Measurements from ENCODE around the gene NID2. TPM values are rescaled to one million over a fixed set of nuclear protein-coding genes. Genes with fewer than 3 reads are reported as not detected.

NID2 gene
- total RNA-seq, 5 donors from 2014 or later (not counting 1 experiment from before 2014, with no cell fraction given), result 0.38 to 1.1 (median 0.89) TPM

DNA sequence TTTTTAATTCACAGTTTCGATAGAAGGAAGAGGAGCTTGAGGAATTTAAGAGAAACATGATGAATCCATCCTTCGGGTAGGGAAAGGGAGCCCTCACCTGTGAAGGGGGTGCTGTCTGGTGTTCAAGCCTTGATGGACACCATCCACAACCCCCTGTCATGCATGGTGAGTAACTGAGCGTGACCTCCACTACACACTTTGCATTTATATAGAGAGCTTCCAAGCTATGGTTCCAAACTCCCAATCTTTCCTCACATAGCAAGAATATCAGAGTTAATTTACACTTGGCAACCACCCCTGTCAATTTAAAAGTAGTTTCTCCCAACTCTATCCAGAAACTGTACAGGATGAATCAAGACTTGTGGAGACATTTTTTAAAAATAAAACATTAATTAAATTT lies 13.1 kb upstream of the NID2 start:
- H3K9me3 ChIP-seq, result no peaks in the 10 kb centered on the region
- WGBS (ENCODE audit: insufficient coverage), result no CpG with 5 or more reads among the region's 3 CpGs
- H3K4me1 ChIP-seq (ENCODE audit: control insufficient read depth in 1 of 2, extremely low read depth in 1 of 2, insufficient read depth in 2 of 2, low read length in 2 of 2), result no peaks in the 10 kb centered on the region
- DNase-seq, result no peak
- H3K4me3 ChIP-seq (ENCODE audit: control insufficient read depth in 1 of 2, extremely low read depth in 1 of 2, low read length in 1 of 2), result no peak overlapping the region
- Mint-ChIP-seq H3K4me1 (no peaks in the 10 kb centered on the region), H3K27ac (no peak overlapping the region), H3K9me3 (peaks cover 3 to 11% (median 5%) of the 10 kb centered on the region in 3 donors), H3K4me3 (no peak overlapping the region), H3K36me3 (no peaks in the 10 kb centered on the region), H3K27me3 (peaks cover 9 to 19% of the 10 kb centered on the region in 2 donors)
- H3K27ac ChIP-seq (ENCODE audit: low read length), result no peak overlapping the region
- H3K36me3 ChIP-seq (ENCODE audit: control insufficient read depth in 2 of 2, extremely low read depth in 1 of 2, insufficient read depth in 1 of 2, low read length in 1 of 2), result no peaks in the 10 kb centered on the region
- no peaks in the 10 kb centered on the region for H3K27me3 ChIP-seq (replicated peaks in 1 of 2; ENCODE audit: control insufficient read depth in 2 of 2, extremely low read depth in 1 of 2, insufficient read depth in 2 of 2, low read length in 1 of 2)
- no peak for ATAC-seq (replicated peaks in 1 of 4)
- CTCF ChIA-PET, result no interaction called here
- POLR2A ChIA-PET, result no interaction called here

DNA sequence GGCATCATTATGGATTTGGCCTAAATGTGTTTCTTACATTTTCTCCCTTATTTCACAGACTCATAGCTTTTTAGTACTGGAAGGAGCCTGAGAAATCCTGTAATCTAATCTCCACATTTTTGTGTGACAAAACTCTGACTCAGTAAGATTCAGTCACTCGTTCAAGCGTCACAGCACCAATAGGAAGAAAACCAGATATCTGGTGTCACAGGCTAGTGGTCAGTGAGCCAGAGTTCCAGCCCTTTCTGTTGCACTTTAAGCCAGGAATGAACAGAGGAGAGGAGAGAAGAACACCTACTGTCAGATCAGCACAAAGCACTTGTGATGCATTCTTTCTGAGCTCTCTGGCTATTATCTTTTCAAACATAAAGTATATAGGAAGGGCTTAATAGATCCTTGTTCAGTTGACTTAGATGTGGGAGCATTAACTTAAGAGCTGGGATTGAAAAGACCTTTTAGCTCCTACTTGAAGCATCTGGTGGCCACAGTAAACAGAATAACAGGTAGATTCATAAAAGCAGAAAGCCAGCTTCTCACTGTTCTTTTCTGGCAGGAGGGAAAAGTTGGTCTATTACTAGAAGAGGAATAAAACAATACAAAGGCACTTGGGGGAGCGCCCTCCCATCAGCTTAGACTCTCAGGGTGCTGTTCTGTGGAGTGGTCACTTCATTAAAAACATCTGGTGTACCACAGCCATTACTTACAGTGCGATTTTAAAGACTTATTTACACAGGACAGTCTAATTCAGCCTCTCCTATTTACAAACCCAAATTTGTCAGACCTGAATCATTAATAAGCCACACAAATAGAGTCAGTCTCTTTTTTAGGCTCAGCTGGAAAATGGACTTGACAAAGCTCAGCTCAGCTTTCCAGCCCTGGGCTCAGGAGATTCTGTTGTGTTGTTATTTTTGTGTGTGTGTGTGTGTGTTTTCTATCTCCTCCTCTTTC lies 12.2 kb upstream of the NID2 start:
- no peak overlapping the region for H3K27ac Mint-ChIP-seq
- ChIA-PET CTCF (interaction anchor here in 1 of 2 donors (0.6 kb wide), 1 partner anchor 56 kb away, joined by 3 read pairs; no protein-coding TSS in a partner anchor), POLR2A (no interaction called here)
- H3K9me3 ChIP-seq, result no peaks in the 10 kb centered on the region
- H3K4me1 ChIP-seq (ENCODE audit: control insufficient read depth in 1 of 2, extremely low read depth in 1 of 2, insufficient read depth in 2 of 2, low read length in 2 of 2), result no peaks in the 10 kb centered on the region
- no peaks in the 10 kb centered on the region for H3K36me3 ChIP-seq (ENCODE audit: control insufficient read depth in 2 of 2, extremely low read depth in 1 of 2, insufficient read depth in 1 of 2, low read length in 1 of 2)
- no peaks in the 10 kb centered on the region for H3K4me1 Mint-ChIP-seq
- 100% methylated on average over 2 of the region's 4 CpGs for WGBS (ENCODE audit: insufficient coverage)
- no peak overlapping the region for H3K4me3 ChIP-seq (ENCODE audit: control insufficient read depth in 1 of 2, extremely low read depth in 1 of 2, low read length in 1 of 2)
- H3K27ac ChIP-seq (ENCODE audit: low read length), result no peak overlapping the region
- no peak for DNase-seq
- peaks cover 3 to 11% (median 5%) of the 10 kb centered on the region in 3 donors for H3K9me3 Mint-ChIP-seq
- ATAC-seq (replicated peaks in 1 of 4), result no peak
- H3K4me3 Mint-ChIP-seq, result no peak overlapping the region
- H3K27me3 Mint-ChIP-seq, result peaks cover 9 to 19% of the 10 kb centered on the region in 2 donors
- H3K27me3 ChIP-seq (replicated peaks in 1 of 2; ENCODE audit: control insufficient read depth in 2 of 2, extremely low read depth in 1 of 2, insufficient read depth in 2 of 2, low read length in 1 of 2), result no peaks in the 10 kb centered on the region
- no peaks in the 10 kb centered on the region for H3K36me3 Mint-ChIP-seq

DNA sequence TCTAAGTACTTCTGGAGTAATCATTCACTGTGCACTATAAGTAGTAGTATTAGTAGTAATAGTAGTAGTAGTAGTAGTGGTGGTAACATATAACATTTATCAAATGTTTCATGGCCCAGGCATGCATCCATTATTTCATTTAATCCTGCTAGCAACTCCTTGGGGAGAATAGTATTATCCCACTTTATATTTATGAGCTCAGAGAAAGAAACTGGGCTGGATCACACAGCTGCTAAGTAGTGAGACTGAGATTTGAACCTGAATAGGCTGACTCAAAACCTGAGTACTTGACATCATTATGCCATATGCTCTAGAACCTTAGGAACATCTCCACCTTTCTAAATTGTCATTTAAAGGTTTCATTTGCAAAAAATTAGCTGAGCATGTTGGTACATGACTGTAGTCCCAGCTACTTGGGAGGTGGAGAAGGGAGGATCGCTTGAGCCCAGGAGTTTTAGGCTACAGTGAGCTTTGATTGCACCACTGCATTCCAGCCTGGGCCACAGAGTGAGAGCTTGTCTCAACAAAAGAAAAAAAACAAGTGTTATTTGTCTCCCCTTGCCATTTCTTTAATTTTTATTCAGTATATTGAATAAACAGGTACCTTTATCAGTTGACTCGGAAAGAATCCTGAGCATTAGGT lies 11.4 kb upstream of the NID2 start:
- Histone ChIP-seq H3K36me3 (ENCODE audit: control insufficient read depth in 2 of 2, extremely low read depth in 1 of 2, insufficient read depth in 1 of 2, low read length in 1 of 2) (no peaks in the 10 kb centered on the region), H3K27me3 (replicated peaks in 1 of 2; ENCODE audit: control insufficient read depth in 2 of 2, extremely low read depth in 1 of 2, insufficient read depth in 2 of 2, low read length in 1 of 2) (peaks cover 0 to 3% of the 10 kb centered on the region in 2 experiments), H3K9me3 (no peaks in the 10 kb centered on the region), H3K27ac (ENCODE audit: low read length) (no peak overlapping the region), H3K4me1 (ENCODE audit: control insufficient read depth in 1 of 2, extremely low read depth in 1 of 2, insufficient read depth in 2 of 2, low read length in 2 of 2) (no peaks in the 10 kb centered on the region), H3K4me3 (ENCODE audit: control insufficient read depth in 1 of 2, extremely low read depth in 1 of 2, low read length in 1 of 2) (no peak overlapping the region)
- H3K4me1 Mint-ChIP-seq, result no peaks in the 10 kb centered on the region
- POLR2A ChIA-PET, result no interaction called here
- ATAC-seq (replicated peaks in 1 of 4) (no peak), DNase-seq (no peak)
- H3K9me3 Mint-ChIP-seq, result peaks cover 2 to 8% (median 3%) of the 10 kb centered on the region in 3 donors
- H3K4me3 Mint-ChIP-seq, result no peak overlapping the region
- CTCF ChIA-PET, result interaction anchor here in 1 of 2 donors (0.6 kb wide), 1 partner anchor 56 kb away, joined by 3 read pairs; no protein-coding TSS in a partner anchor
- WGBS (ENCODE audit: insufficient coverage), result no CpG with 5 or more reads among the region's 2 CpGs
- peaks cover 9 to 16% of the 10 kb centered on the region in 2 donors for H3K27me3 Mint-ChIP-seq
- no peak overlapping the region for H3K27ac Mint-ChIP-seq
- H3K36me3 Mint-ChIP-seq, result no peaks in the 10 kb centered on the region

DNA sequence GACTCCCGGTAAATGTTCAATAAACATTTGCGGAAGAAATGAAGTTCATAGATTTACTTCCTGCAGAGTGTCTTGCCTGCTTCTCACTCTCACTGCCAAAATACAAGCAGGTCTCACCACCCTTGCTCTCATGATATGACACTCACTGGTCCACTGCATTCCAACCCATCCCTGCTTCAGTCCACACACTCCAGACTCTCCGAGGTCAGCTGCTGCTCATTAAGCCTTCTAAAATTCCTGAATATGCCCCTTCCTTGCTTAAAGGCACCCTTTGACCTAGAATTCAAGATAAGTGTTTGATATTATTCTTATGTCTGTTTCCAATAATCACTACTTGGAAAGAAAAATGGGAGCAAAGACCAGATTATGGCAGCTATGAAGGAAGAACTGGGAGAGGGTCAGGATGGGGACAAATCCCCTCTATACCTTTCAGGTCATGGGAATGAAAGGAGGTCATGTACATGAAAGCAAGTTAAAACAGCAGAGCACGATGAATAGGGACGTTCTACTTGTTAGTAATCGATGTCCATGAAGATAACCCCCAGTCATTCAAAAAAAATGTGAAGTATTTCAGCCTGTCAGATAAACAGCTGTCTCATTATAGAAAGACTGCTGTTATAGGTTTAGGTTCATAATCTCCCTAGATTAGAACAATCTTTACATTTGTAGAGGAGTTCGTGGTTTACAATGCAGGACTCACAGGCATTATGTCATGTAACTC lies 10.5 kb upstream of the NID2 start:
- no peak overlapping the region for H3K4me3 Mint-ChIP-seq

DNA sequence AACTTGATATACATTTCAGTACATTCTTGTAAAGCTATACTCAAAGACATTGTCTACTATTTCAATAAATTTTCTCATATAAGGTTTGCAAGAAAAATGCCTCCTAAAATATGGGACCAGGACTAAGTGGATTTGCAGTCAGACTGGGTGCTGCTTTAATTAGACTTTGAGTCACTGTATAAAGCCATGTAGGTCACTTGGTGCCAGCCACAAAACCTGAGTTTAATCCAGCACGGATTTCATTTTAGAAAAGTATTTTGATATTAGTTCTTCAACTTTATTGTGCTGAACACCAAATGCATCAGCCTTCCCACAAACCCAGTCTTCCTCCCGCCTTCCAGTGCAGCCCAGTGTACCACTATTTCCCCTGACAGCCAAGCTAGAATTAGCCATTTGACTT lies 9.9 kb upstream of the NID2 start:
- H3K27me3 ChIP-seq (replicated peaks in 1 of 2; ENCODE audit: control insufficient read depth in 2 of 2, extremely low read depth in 1 of 2, insufficient read depth in 2 of 2, low read length in 1 of 2), result peaks cover 0 to 4% of the 10 kb centered on the region in 2 experiments
- H3K27me3 Mint-ChIP-seq, result peaks cover 9 to 16% of the 10 kb centered on the region in 2 donors
- no peaks in the 10 kb centered on the region for H3K36me3 ChIP-seq (ENCODE audit: control insufficient read depth in 2 of 2, extremely low read depth in 1 of 2, insufficient read depth in 1 of 2, low read length in 1 of 2)
- no peak overlapping the region for H3K27ac Mint-ChIP-seq
- CTCF ChIA-PET, result no interaction called here
- 100% methylated on average over 1 of the region's 2 CpGs for WGBS (ENCODE audit: insufficient coverage)
- peaks cover 0 to 3% (median 0%) of the 10 kb centered on the region in 3 donors for H3K4me1 Mint-ChIP-seq
- no peak overlapping the region for H3K27ac ChIP-seq (ENCODE audit: low read length)
- no peak overlapping the region for H3K4me3 ChIP-seq (ENCODE audit: control insufficient read depth in 1 of 2, extremely low read depth in 1 of 2, low read length in 1 of 2)
- DNase-seq (no peak), ATAC-seq (replicated peaks in 1 of 4) (no peak)
- H3K9me3 Mint-ChIP-seq, result peaks cover 0 to 8% (median 0%) of the 10 kb centered on the region in 3 donors
- no peak overlapping the region for H3K4me3 Mint-ChIP-seq
- no peaks in the 10 kb centered on the region for H3K36me3 Mint-ChIP-seq
- POLR2A ChIA-PET, result no interaction called here
- no peaks in the 10 kb centered on the region for H3K4me1 ChIP-seq (ENCODE audit: control insufficient read depth in 1 of 2, extremely low read depth in 1 of 2, insufficient read depth in 2 of 2, low read length in 2 of 2)
- H3K9me3 ChIP-seq, result no peaks in the 10 kb centered on the region

More for the DNA sequence above, 10.5 kb upstream of the NID2 start:
- Histone ChIP-seq H3K4me1 (ENCODE audit: control insufficient read depth in 1 of 2, extremely low read depth in 1 of 2, insufficient read depth in 2 of 2, low read length in 2 of 2) (no peaks in the 10 kb centered on the region), H3K27me3 (replicated peaks in 1 of 2; ENCODE audit: control insufficient read depth in 2 of 2, extremely low read depth in 1 of 2, insufficient read depth in 2 of 2, low read length in 1 of 2) (peaks cover 0 to 4% of the 10 kb centered on the region in 2 experiments), H3K4me3 (ENCODE audit: control insufficient read depth in 1 of 2, extremely low read depth in 1 of 2, low read length in 1 of 2) (no peak overlapping the region), H3K27ac (ENCODE audit: low read length) (no peak overlapping the region), H3K9me3 (no peaks in the 10 kb centered on the region), H3K36me3 (ENCODE audit: control insufficient read depth in 2 of 2, extremely low read depth in 1 of 2, insufficient read depth in 1 of 2, low read length in 1 of 2) (no peaks in the 10 kb centered on the region)
- POLR2A ChIA-PET, result no interaction called here
- ATAC-seq (replicated peaks in 1 of 4) (no peak), DNase-seq (no peak)
- no peaks in the 10 kb centered on the region for H3K36me3 Mint-ChIP-seq
- 96% methylated on average over 2 of the region's 7 CpGs for WGBS (ENCODE audit: insufficient coverage)
- H3K27me3 Mint-ChIP-seq, result peaks cover 9 to 16% of the 10 kb centered on the region in 2 donors
- peaks cover 0 to 4% (median 3%) of the 10 kb centered on the region in 3 donors for H3K9me3 Mint-ChIP-seq
- no peak overlapping the region for H3K27ac Mint-ChIP-seq
- CTCF ChIA-PET, result no interaction called here
- H3K4me1 Mint-ChIP-seq, result no peaks in the 10 kb centered on the region

DNA sequence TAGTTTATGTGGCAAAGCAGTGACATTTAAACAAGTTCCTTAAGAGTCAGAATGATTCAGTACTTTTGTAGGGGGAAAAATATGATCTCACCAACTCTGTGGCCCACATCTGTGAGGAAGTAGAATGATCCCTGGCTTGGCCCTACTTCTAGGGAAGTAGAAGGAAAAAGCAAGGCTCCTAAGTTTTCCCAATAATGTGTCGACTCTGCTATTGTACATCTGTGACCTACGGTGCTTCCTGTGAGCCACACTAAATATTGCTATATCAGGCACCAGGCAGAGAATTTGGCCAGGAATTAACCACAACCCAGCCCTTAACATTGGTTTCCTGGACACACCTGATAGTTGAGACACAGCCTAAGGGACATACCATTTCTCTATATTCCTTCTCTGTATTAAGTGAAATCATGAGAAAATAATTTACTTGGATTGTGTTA lies 9.3 kb upstream of the NID2 start:
- Mint-ChIP-seq H3K36me3 (no peaks in the 10 kb centered on the region), H3K4me1 (peaks cover 3 to 7% (median 4%) of the 10 kb centered on the region in 3 donors), H3K4me3 (no peak overlapping the region), H3K9me3 (peaks cover 0 to 8% (median 0%) of the 10 kb centered on the region in 3 donors), H3K27ac (no peak overlapping the region), H3K27me3 (peaks cover 9 to 16% of the 10 kb centered on the region in 2 donors)
- H3K9me3 ChIP-seq, result no peaks in the 10 kb centered on the region
- CTCF ChIA-PET, result no interaction called here
- peaks cover 0 to 4% of the 10 kb centered on the region in 2 experiments for H3K27me3 ChIP-seq (replicated peaks in 1 of 2; ENCODE audit: control insufficient read depth in 2 of 2, extremely low read depth in 1 of 2, insufficient read depth in 2 of 2, low read length in 1 of 2)
- WGBS (ENCODE audit: insufficient coverage), result no CpG with 5 or more reads among the region's 2 CpGs
- POLR2A ChIA-PET, result no interaction called here
- H3K4me3 ChIP-seq (ENCODE audit: control insufficient read depth in 1 of 2, extremely low read depth in 1 of 2, low read length in 1 of 2), result no peak overlapping the region
- no peak overlapping the region for H3K27ac ChIP-seq (ENCODE audit: low read length)
- no peaks in the 10 kb centered on the region for H3K4me1 ChIP-seq (ENCODE audit: control insufficient read depth in 1 of 2, extremely low read depth in 1 of 2, insufficient read depth in 2 of 2, low read length in 2 of 2)
- no peaks in the 10 kb centered on the region for H3K36me3 ChIP-seq (ENCODE audit: control insufficient read depth in 2 of 2, extremely low read depth in 1 of 2, insufficient read depth in 1 of 2, low read length in 1 of 2)
- no peak for ATAC-seq (replicated peaks in 1 of 4)
- DNase-seq, result no peak

Data from T-cell (primary cell).